AG04449 (cell line): ENCODE data around the gene CTDP1.

Source experiments
- CTCF ChIA-PET: fragments of 350-600 bp; formaldehyde crosslinking; extraction: SDS; loops from one replicate; lab custom pipeline; 2021; ENCODE audit warnings: antibody characterized with exemption; lab: Yijun Ruan, JAX
- POLR2A ChIA-PET: fragments of 400-600, 350-600 bp; formaldehyde crosslinking; extraction: SDS; loops from one replicate; lab custom pipeline; 2020; ENCODE audit warnings: antibody characterized with exemption, inconsistent platforms; lab: Yijun Ruan, JAX
- DNase-seq: peaks from one replicate; pipeline ENCODE4 v3.0.0-alpha.2; 2010; ENCODE audit warnings: low read depth, low spot score
- H3K4me3 ChIP-seq: 2 replicates; pipeline ENCODE4 v1.5.1; 2011; ENCODE audit warnings: low read depth, mild to moderate bottlenecking, control low read depth, low read length
- TF ChIP-seq, protein P1 (sequence below): IDR thresholded peaks from one replicate; pipeline ENCODE4 v1.5.1; 2011; ENCODE audit warnings: mild to moderate bottlenecking, moderate library complexity, low read length, control low read depth, inconsistent platforms; ENCODE audit not compliant: insufficient read depth; ENCODE audit errors: missing control alignments

The CTDP1 gene

DNA sequence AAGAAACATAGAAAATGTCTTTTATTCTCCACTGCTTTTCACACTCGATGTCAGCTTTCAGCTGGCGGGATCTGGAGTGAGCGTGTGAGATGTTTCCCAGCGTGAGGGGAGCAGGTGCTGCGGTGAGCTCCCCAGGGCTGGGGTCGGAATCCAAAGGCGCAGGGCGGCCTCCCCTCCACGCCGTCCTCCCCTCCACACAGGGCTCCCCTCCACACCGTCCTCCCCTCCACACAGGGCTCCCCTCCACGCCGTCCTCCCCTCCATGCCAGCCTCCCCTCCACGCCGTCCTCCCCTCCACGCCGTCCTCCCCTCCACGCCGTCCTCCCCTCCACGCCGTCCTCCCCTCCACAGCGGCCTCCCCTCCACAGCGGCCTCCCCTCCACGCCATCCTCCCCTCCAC, 91.2 kb downstream of the CTDP1 start:
- TF ChIP-seq, protein P1, sequence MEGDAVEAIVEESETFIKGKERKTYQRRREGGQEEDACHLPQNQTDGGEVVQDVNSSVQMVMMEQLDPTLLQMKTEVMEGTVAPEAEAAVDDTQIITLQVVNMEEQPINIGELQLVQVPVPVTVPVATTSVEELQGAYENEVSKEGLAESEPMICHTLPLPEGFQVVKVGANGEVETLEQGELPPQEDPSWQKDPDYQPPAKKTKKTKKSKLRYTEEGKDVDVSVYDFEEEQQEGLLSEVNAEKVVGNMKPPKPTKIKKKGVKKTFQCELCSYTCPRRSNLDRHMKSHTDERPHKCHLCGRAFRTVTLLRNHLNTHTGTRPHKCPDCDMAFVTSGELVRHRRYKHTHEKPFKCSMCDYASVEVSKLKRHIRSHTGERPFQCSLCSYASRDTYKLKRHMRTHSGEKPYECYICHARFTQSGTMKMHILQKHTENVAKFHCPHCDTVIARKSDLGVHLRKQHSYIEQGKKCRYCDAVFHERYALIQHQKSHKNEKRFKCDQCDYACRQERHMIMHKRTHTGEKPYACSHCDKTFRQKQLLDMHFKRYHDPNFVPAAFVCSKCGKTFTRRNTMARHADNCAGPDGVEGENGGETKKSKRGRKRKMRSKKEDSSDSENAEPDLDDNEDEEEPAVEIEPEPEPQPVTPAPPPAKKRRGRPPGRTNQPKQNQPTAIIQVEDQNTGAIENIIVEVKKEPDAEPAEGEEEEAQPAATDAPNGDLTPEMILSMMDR = no peak

DNA sequence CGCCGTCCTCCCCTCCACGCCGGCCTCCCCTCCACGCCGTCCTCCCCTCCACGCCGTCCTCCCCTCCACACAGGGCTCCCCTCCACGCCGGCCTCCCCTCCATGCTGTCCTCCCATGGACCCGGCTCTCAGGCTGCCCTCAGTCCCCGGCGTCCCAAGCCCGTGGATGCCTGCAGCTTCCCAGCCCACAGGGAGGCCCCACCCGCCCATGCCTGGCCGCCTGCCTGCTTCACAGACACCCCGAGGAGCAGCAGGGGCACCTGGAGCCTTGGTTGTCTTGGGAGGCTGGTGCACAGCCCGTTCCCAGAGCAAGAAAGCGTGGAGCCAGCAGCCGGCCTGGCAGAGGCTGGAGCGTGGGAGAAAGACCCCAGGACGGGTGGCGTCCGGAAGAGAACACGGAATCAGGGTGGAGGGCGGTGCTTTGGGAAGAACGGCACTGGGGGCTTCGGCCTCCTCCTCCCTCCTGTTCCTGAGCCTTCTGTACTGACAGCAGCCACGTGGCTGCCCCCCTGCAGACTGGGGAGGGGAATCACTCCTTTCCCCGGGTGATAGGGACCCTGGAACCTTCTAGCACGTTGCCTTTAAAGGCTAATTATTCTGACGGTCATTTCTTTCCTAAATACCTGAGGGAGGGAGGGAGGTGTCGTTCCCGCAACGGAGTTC, 92.0 kb downstream of the CTDP1 start:
- TF ChIP-seq, protein P1 = no peak
- ChIA-PET POLR2A (no interaction called here), CTCF (no interaction called here)
- no peak overlapping the region for H3K4me3 ChIP-seq
- DNase-seq = no peak

More for the DNA sequence above, 91.2 kb downstream of the CTDP1 start:
- DNase-seq = no peak
- POLR2A ChIA-PET = no interaction called here
- H3K4me3 ChIP-seq = no peak overlapping the region
- CTCF ChIA-PET = interaction anchor here (0.9 kb wide), 1 partner anchor 21 kb away, joined by 3 read pairs; no protein-coding TSS in a partner anchor

DNA sequence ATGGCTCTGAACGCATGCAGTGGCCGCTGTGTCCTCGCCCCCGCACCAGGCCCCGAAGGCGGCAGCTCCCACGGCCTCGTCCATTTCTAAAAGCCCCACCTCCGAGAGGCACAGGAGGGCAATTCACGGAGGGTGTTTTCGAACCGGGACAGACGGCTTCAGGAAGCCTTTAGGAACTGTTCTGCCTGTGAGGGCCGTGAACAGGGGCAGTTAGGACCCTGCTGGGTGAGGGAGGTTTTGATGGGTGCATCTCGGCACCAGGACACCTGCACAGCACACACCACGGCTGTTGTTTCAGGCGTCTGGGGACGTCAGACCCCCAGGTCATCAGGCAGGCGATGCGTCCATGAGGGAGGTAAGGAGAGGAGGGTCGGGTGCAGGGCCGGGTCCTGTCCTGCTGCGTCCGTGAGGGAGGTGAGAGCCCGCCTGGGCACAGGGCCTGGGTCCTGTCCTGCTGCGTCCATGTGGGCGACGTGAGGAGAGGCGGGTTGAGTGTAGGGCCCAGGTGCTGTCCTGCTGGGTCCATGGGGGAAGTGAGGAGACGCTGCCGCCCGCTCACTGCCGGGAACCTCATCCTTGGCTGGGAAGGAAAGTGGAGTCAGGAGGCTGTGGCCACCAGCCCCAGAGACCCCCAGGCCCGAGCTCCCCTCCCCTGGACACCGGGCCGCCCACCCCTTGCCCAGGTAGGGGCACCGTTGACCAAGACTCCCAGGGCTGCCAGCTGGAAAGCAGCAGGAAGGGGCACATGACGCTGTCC, 92.7 kb downstream of the CTDP1 start:
- CTCF ChIA-PET = no interaction called here
- POLR2A ChIA-PET = no interaction called here
- H3K4me3 ChIP-seq = no peak overlapping the region
- DNase-seq = no peak
- TF ChIP-seq, protein P1 = no peak

DNA sequence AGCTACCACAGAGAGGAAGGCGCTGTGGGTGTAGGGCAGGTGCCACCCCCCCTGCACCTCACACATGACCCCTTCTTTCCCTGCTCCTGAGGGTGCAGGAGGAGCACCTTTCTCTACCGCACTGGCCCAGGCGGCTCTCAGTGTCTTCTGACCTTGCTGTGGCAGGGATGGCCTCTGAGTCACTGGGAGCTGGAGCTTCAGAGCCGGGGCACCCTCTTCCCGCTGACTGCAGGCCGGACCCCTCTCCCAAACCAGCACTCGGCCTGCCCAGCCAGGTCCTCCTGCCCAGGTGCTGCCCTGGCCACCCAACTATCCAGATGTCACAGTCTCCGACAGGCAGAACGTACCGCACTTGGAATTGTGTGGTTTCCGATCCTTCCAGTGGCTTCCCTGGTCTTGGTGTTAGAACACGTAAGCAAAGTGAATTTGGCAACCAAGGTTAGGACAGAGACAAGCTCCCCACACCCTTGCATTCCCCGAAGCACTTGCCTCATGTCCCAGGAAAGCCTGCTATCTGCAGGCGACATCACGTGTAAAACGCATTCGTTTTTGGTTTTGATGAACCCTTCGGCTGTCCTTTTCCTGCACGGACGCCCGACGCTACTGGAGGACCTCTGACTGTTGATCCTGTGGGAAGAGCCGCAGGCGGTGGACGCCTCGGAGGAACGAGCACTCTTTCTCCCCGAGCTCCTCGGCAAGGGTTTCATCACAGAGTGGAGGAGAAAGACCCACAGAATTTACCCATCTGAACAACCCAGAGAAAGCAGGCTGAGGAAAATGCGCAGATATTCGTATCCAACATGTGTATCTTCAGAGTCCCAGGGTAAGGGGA, 93.5 kb downstream of the CTDP1 start:
- TF ChIP-seq, protein P1 = no peak
- POLR2A ChIA-PET = no interaction called here
- CTCF ChIA-PET = no interaction called here
- no peak overlapping the region for H3K4me3 ChIP-seq
- DNase-seq = no peak

DNA sequence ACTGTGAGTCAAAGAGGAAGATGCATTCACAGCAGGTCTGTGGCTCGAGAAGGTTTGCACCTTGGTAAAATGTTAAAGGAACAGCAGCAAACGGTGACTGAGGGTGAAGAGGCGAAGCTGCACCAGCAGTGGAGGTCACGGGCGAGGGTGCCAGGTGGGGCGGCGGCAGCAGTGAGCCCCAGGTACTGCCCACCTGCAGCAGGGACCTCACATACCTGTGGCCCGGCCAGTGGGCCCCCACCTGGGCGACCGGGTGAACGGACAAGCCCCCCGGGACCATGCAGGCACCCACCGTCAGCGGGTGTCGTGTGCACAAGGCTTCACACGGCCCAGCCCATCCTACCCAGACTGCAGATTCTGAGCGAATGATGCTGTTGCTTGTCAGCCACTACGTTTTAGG, 94.5 kb downstream of the CTDP1 start:
- ChIA-PET CTCF (no interaction called here), POLR2A (no interaction called here)
- DNase-seq = no peak
- no peak overlapping the region for H3K4me3 ChIP-seq
- TF ChIP-seq, protein P1 = no peak
